Measurements from ENCODE around the gene RNF7.
"Not testable (repeated sequence)": the region's sequence is repeated elsewhere in the genome, so short reads cannot be mapped to it uniquely, and the experiment has no call there.

The RNF7 gene

GRCh38 chr3:141738022-141738890 is at the start of gene RNF7:
Gene RNF7 (plus strand): TSS chr3:141738298. CDS start chr3:141738342, 44 bp downstream.
- Histone ChIP-seq H3K9ac (ENCODE audit: low read length) (peak within 1 kb of the TSS; percentile 98), H3K9me3 (ENCODE audit: low read length) (no peaks in the 10 kb centered on the region), H3K27me3 (ENCODE audit: control insufficient read depth in 1 of 2, insufficient read depth in 2 of 2, low read length in 2 of 2) (no peaks in the 10 kb centered on the region), H3K4me3 (ENCODE audit: low read depth in 1 of 2, low read length in 2 of 2) (peak within 1 kb of the TSS; percentile 70 to 80), H3K36me3 (ENCODE audit: insufficient read depth, low read length) (no peaks in the 10 kb centered on the region), H3K4me1 (ENCODE audit: insufficient read depth, low read length) (peaks cover 30% of the 10 kb centered on the region), H3K27ac (ENCODE audit: low read depth, low read length) (peak within 1 kb of the TSS; percentile 98)

DNA sequence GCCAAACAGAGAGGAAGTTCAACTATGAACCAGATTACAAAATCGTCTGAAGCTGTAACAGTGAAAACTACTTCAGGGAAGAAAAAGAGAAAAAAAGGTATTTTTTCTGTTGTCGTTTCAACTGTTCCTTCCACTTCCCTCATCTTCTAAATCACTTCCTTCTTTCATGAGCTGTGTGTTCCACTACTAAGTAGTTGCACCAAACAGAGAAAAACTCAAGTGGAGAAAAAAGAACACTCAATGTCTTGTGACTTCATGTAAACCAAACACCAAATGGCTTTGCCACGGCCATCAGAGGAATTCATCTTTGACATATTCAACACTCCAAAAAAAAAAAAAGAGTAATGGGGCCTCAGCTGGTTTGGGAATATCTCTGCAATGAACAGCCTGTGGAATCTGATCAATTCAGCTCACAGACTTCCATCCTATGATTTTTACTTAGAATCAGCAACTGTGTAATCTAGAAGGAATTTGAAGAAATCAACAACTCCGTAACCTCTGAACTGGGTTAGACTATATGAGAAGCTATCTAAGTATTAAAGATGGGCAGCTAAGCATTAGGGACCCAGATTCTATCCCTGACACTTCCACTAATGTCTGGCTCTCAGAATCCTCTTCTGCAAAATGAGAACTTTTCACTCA is 47.5 kb upstream of the RNF7 start:
- Histone ChIP-seq H3K27me3 (ENCODE audit: control insufficient read depth in 1 of 2, insufficient read depth in 2 of 2, low read length in 2 of 2) (no peaks in the 10 kb centered on the region), H3K4me1 (ENCODE audit: insufficient read depth, low read length) (peaks cover 8% of the 10 kb centered on the region), H3K9ac (ENCODE audit: low read length) (no peak overlapping the region), H3K36me3 (ENCODE audit: insufficient read depth, low read length) (no peaks in the 10 kb centered on the region), H3K9me3 (ENCODE audit: low read length) (no peaks in the 10 kb centered on the region), H3K27ac (ENCODE audit: low read depth, low read length) (no peak overlapping the region), H3K4me3 (ENCODE audit: low read depth in 1 of 2, low read length in 2 of 2) (no peak overlapping the region)

- H3K27ac ChIP-seq (ENCODE audit: low read depth, low read length): not testable (repeated sequence)
Measured at GRCh38 chr3:141691471-141691870, 46.6 kb upstream of the RNF7 start.

DNA sequence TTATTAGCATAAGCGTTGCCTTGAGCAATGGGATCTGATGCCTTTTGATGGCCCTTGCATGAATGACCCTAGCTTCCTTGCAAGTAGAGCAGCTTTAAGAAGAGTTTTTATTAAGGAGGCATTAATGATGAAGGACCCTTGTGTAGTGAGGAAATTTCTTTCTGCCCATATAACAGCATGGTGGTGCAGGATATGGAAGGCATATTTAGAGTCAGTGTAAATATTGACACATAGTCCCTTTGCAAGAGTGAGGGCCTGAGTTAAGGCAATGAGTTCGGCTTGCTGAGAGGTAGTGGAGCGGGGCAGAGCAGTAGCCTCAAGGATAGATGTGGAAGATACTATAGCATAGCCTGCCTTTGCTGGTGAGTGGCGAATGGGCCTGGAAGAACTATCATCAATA is 45.1 kb upstream of the RNF7 start:
- H3K36me3 ChIP-seq (ENCODE audit: insufficient read depth, low read length); H3K9me3 ChIP-seq (ENCODE audit: low read length); H3K27ac ChIP-seq (ENCODE audit: low read depth, low read length); H3K9ac ChIP-seq (ENCODE audit: low read length); H3K4me3 ChIP-seq (ENCODE audit: low read depth in 1 of 2, low read length in 2 of 2); H3K4me1 ChIP-seq (ENCODE audit: insufficient read depth, low read length); H3K27me3 ChIP-seq (ENCODE audit: control insufficient read depth in 1 of 2, insufficient read depth in 2 of 2, low read length in 2 of 2): not testable (repeated sequence)

More at GRCh38 chr3:141691471-141691870, 46.6 kb upstream of the RNF7 start:
- H3K27me3 ChIP-seq (ENCODE audit: control insufficient read depth in 1 of 2, insufficient read depth in 2 of 2, low read length in 2 of 2); H3K4me3 ChIP-seq (ENCODE audit: low read depth in 1 of 2, low read length in 2 of 2); H3K36me3 ChIP-seq (ENCODE audit: insufficient read depth, low read length); H3K9ac ChIP-seq (ENCODE audit: low read length); H3K9me3 ChIP-seq (ENCODE audit: low read length); H3K4me1 ChIP-seq (ENCODE audit: insufficient read depth, low read length): not testable (repeated sequence)

DNA sequence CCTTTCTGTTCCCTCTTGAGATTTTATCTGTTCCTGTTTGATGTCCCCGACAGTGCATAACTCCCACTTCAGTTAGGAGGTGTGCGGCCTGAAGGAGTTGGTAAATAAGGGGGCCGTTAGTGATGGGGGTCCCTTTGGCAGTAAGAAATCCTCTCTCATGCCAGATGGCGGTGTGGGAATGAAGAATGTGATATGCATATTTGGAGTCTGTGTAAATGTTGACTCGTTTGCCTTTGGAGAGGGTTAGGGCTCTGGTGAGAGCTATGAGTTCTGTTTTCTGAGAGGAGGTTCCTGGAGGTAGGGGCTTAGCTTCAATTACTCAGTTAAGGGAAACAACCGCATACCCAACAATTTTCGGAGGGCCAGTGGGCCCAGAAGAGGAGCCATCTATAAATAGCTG is 38.8 kb upstream of the RNF7 start:
- Histone ChIP-seq H3K27me3 (ENCODE audit: control insufficient read depth in 1 of 2, insufficient read depth in 2 of 2, low read length in 2 of 2) (no peaks in the 10 kb centered on the region), H3K36me3 (ENCODE audit: insufficient read depth, low read length) (no peaks in the 10 kb centered on the region), H3K9me3 (ENCODE audit: low read length) (no peaks in the 10 kb centered on the region), H3K4me1 (ENCODE audit: insufficient read depth, low read length) (no peaks in the 10 kb centered on the region), H3K27ac (ENCODE audit: low read depth, low read length) (no peak overlapping the region), H3K4me3 (ENCODE audit: low read depth in 1 of 2, low read length in 2 of 2) (no peak overlapping the region), H3K9ac (ENCODE audit: low read length) (no peak overlapping the region)

- Histone ChIP-seq H3K4me3 (ENCODE audit: low read depth in 1 of 2, low read length in 2 of 2) (no peak overlapping the region), H3K36me3 (ENCODE audit: insufficient read depth, low read length) (no peaks in the 10 kb centered on the region), H3K9ac (ENCODE audit: low read length) (no peak overlapping the region), H3K9me3 (ENCODE audit: low read length) (no peaks in the 10 kb centered on the region), H3K27ac (ENCODE audit: low read depth, low read length) (no peak overlapping the region), H3K4me1 (ENCODE audit: insufficient read depth, low read length) (no peaks in the 10 kb centered on the region), H3K27me3 (ENCODE audit: control insufficient read depth in 1 of 2, insufficient read depth in 2 of 2, low read length in 2 of 2) (no peaks in the 10 kb centered on the region)
Measured at GRCh38 chr3:141699897-141700296, 38.2 kb upstream of the RNF7 start.

DNA sequence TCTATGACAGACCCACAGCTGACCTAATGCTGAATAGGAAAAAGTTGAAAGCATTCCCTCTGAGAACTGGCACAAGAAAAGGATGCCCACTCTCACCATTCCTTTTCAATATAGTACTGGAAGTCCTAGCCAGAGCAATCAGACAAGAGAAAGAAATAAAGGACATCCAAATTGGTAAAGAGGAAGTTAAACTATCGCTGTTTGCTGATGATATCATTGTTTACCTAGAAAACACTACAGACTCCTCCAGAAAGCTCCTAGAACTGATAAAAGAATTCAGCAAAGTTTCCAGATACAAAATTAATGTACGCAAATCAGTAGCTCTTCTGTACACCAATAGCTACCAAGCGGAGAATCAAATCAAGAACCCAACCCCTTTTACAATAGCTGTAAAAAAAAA is 34.7 kb upstream of the RNF7 start:
- H3K27ac ChIP-seq (ENCODE audit: low read depth, low read length); H3K36me3 ChIP-seq (ENCODE audit: insufficient read depth, low read length); H3K27me3 ChIP-seq (ENCODE audit: control insufficient read depth in 1 of 2, insufficient read depth in 2 of 2, low read length in 2 of 2); H3K4me3 ChIP-seq (ENCODE audit: low read depth in 1 of 2, low read length in 2 of 2); H3K9me3 ChIP-seq (ENCODE audit: low read length); H3K9ac ChIP-seq (ENCODE audit: low read length); H3K4me1 ChIP-seq (ENCODE audit: insufficient read depth, low read length): not testable (repeated sequence)

DNA sequence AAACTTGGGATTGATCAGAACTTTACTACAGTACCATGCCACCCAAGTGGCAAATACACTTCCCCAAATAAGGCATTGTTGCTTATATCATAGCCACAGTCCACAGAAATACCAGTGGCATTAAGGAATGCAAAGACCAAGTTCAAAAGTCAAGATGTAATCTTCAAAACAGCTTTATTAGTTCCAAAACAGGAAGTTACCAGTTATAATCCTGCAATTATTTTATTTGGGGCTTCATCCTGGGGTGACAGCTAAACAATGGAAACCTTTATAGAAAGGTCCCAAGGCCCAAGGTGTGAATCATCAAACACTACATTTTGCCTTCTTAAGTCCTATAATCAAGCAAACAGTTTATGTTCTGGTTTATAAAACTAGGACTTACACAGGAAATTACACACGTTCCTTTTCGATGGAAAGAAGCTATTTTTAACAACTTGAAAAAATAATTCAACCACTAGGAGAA is 30.3 kb upstream of the RNF7 start:
- Histone ChIP-seq H3K27ac (ENCODE audit: low read depth, low read length) (no peak overlapping the region), H3K36me3 (ENCODE audit: insufficient read depth, low read length) (no peaks in the 10 kb centered on the region), H3K9me3 (ENCODE audit: low read length) (no peaks in the 10 kb centered on the region), H3K4me3 (ENCODE audit: low read depth in 1 of 2, low read length in 2 of 2) (no peak overlapping the region), H3K9ac (ENCODE audit: low read length) (no peak overlapping the region), H3K4me1 (ENCODE audit: insufficient read depth, low read length) (no peaks in the 10 kb centered on the region), H3K27me3 (ENCODE audit: control insufficient read depth in 1 of 2, insufficient read depth in 2 of 2, low read length in 2 of 2) (no peaks in the 10 kb centered on the region)

DNA sequence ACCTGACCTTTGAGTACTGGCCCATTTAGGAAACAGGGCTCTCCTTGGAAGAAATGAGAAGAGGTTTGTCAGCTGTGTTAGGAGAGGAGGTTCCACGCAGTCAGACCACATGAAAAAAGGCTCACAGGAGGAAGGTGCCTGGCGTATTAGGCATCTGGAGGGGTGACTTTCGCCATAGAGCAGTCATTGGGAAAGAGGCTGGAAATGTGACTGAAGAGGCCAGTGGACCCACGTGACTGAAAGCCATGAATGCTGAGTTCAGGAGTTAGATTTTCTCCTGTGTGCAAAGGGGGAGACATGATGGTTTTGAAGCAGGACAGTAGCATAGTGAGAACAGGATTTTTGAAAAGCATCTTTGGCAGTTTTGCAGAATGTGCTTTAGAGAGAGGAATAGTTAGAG is 29.7 kb upstream of the RNF7 start:
- no peak overlapping the region for H3K9ac ChIP-seq (ENCODE audit: low read length)
- no peaks in the 10 kb centered on the region for H3K4me1 ChIP-seq (ENCODE audit: insufficient read depth, low read length)
- no peaks in the 10 kb centered on the region for H3K27me3 ChIP-seq (ENCODE audit: control insufficient read depth in 1 of 2, insufficient read depth in 2 of 2, low read length in 2 of 2)
- no peaks in the 10 kb centered on the region for H3K36me3 ChIP-seq (ENCODE audit: insufficient read depth, low read length)
- no peak overlapping the region for H3K4me3 ChIP-seq (ENCODE audit: low read depth in 1 of 2, low read length in 2 of 2)
- no peaks in the 10 kb centered on the region for H3K9me3 ChIP-seq (ENCODE audit: low read length)
- H3K27ac ChIP-seq (ENCODE audit: low read depth, low read length): no peak overlapping the region

GRCh38 chr3:141709126-141709770 is 28.9 kb upstream of the RNF7 start:
- no peaks in the 10 kb centered on the region for H3K27me3 ChIP-seq (ENCODE audit: control insufficient read depth in 1 of 2, insufficient read depth in 2 of 2, low read length in 2 of 2)
- H3K27ac ChIP-seq (ENCODE audit: low read depth, low read length): no peak overlapping the region
- no peaks in the 10 kb centered on the region for H3K4me1 ChIP-seq (ENCODE audit: insufficient read depth, low read length)
- no peaks in the 10 kb centered on the region for H3K36me3 ChIP-seq (ENCODE audit: insufficient read depth, low read length)
- H3K9me3 ChIP-seq (ENCODE audit: low read length): no peaks in the 10 kb centered on the region
- H3K9ac ChIP-seq (ENCODE audit: low read length): no peak overlapping the region
- H3K4me3 ChIP-seq (ENCODE audit: low read depth in 1 of 2, low read length in 2 of 2): no peak overlapping the region

DNA sequence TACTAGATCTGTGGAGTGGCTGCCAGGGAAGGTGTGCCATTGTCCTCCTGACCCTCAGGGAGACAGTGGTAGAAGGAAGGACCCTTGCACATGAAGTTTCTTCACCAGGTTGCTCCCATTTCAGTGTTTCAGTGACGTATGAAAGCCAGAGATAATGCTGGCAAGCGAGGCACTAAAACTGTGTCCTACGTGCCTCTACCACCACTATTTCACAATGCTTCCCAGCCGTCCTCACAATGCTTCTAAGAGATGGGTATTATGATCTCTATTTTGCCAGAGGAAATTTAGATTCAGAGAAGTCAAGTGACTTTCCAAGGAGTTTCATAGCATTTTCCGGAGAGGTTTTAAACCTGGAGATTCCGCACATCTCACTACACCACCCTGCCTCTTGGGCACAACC is 28.0 kb upstream of the RNF7 start:
- no peaks in the 10 kb centered on the region for H3K9me3 ChIP-seq (ENCODE audit: low read length)
- H3K9ac ChIP-seq (ENCODE audit: low read length): no peak overlapping the region
- H3K36me3 ChIP-seq (ENCODE audit: insufficient read depth, low read length): no peaks in the 10 kb centered on the region
- H3K4me1 ChIP-seq (ENCODE audit: insufficient read depth, low read length): no peaks in the 10 kb centered on the region
- H3K27me3 ChIP-seq (ENCODE audit: control insufficient read depth in 1 of 2, insufficient read depth in 2 of 2, low read length in 2 of 2): no peaks in the 10 kb centered on the region
- no peak overlapping the region for H3K27ac ChIP-seq (ENCODE audit: low read depth, low read length)
- no peak overlapping the region for H3K4me3 ChIP-seq (ENCODE audit: low read depth in 1 of 2, low read length in 2 of 2)
